Stimulated activated CD8-positive, alpha-beta memory T cell treated with anti-CD3 and anti-CD28 coated beads, Interleukin-15, amount 100 ng/mL, for 24 hours (primary cell): ENCODE measurements around the gene LRBA.
"Not testable (repeated sequence)": the region's sequence is repeated elsewhere in the genome, so short reads cannot be mapped to it uniquely, and the experiment has no call there.

Source experiments
- DNase-seq: peaks from one replicate; pipeline ENCODE4 v3.0.0-alpha.2; 2020; ENCODE audit warnings: low read depth

LRBA gene

GRCh38 chr4:150562751-150563150, 452.3 kb downstream of the LRBA start:
- DNase-seq = no peak

- no peak for DNase-seq
Observed at GRCh38 chr4:150562250-150562649, 452.8 kb downstream of the LRBA start.

- no peak for DNase-seq
Observed at GRCh38 chr4:150561143-150561737, 453.8 kb downstream of the LRBA start.

- not testable (repeated sequence) for DNase-seq
Observed at GRCh38 chr4:150557811-150558210, 457.3 kb downstream of the LRBA start.

GRCh38 chr4:150547154-150547838, 467.8 kb downstream of the LRBA start:
- no peak for DNase-seq

- DNase-seq = no peak
Observed at GRCh38 chr4:150546286-150546685, 468.8 kb downstream of the LRBA start.

GRCh38 chr4:150543042-150543441, 472.0 kb downstream of the LRBA start:
- no peak for DNase-seq

- no peak for DNase-seq
Observed at GRCh38 chr4:150541681-150542080, 473.4 kb downstream of the LRBA start.

GRCh38 chr4:150540959-150541360, 474.1 kb downstream of the LRBA start:
- no peak for DNase-seq

GRCh38 chr4:150540536-150540935, 474.5 kb downstream of the LRBA start:
- no peak for DNase-seq

- DNase-seq = not testable (repeated sequence)
Observed at GRCh38 chr4:150537911-150538310, 477.2 kb downstream of the LRBA start.

- no peak for DNase-seq
Observed at GRCh38 chr4:150534818-150535217, 480.3 kb downstream of the LRBA start.

- no peak for DNase-seq
Observed at GRCh38 chr4:150533673-150534072, 481.4 kb downstream of the LRBA start.

- DNase-seq = no peak
Observed at GRCh38 chr4:150525321-150525868, 489.7 kb downstream of the LRBA start.

- DNase-seq = no peak
Observed at GRCh38 chr4:150518559-150518958, 496.5 kb downstream of the LRBA start.

GRCh38 chr4:150515135-150515534, 499.9 kb downstream of the LRBA start:
- DNase-seq = no peak

GRCh38 chr4:150514709-150515108, 500.4 kb downstream of the LRBA start:
- no peak for DNase-seq

- DNase-seq = no peak
Observed at GRCh38 chr4:150510176-150510865, 504.8 kb downstream of the LRBA start.

GRCh38 chr4:150507656-150508055, 507.4 kb downstream of the LRBA start:
- not testable (repeated sequence) for DNase-seq

GRCh38 chr4:150501983-150502382, 513.1 kb downstream of the LRBA start:
- DNase-seq = no peak

GRCh38 chr4:150501009-150501727, 513.9 kb downstream of the LRBA start:
- DNase-seq = no peak

- no peak for DNase-seq
Observed at GRCh38 chr4:150497612-150498011, 517.5 kb downstream of the LRBA start.
